Measurements from ENCODE around the gene ATP11A.
"Not testable (repeated sequence)": the region's sequence is repeated elsewhere in the genome, so short reads cannot be mapped to it uniquely, and the experiment has no call there.

The ATP11A gene

GRCh38 chr13:112796190-112796915 is 106.5 kb downstream of the ATP11A start:
- Histone ChIP-seq H3K4me3 (ENCODE audit: low read depth, low read length) (no peak overlapping the region), H3K36me3 (ENCODE audit: control insufficient read depth, insufficient read depth, low read length) (peaks cover 2% of the 10 kb centered on the region; the same call in 1 of the 2 replicates), H3K27ac (ENCODE audit: low read depth, low read length) (no peak overlapping the region), H3K9ac (ENCODE audit: low read depth, low read length) (no peak overlapping the region), H3K9me3 (ENCODE audit: control insufficient read depth, insufficient read depth, low read length) (no peaks in the 10 kb centered on the region), H3K27me3 (ENCODE audit: control insufficient read depth, insufficient read depth, low read length) (no peaks in the 10 kb centered on the region), H3K4me1 (ENCODE audit: control insufficient read depth, insufficient read depth, low read length) (peaks cover 4% of the 10 kb centered on the region; the same call in 1 of the 2 replicates)

DNA sequence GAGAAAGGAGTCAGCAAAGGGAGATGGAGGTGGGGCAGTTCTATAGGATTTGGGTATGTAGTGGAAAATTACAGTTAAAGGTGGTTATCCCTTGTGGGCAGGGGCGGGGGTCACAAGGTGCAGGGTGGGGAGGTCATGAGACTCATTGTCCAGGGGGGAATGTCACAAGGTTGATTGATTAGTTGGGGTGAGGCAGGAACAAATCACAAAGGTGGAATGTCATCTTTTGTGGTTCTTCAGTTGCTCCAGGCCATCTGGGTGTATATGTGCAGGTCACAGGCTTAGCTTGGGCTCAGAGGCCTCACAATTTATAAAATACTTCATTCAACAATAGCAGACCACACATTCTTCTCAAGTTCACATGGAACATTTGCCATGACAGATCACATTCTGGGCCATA is 109.6 kb downstream of the ATP11A start:
- Histone ChIP-seq H3K4me1 (ENCODE audit: control insufficient read depth, insufficient read depth, low read length) (no peaks in the 10 kb centered on the region), H3K4me3 (ENCODE audit: low read depth, low read length) (no peak overlapping the region), H3K9ac (ENCODE audit: low read depth, low read length) (no peak overlapping the region), H3K27me3 (ENCODE audit: control insufficient read depth, insufficient read depth, low read length) (no peaks in the 10 kb centered on the region), H3K27ac (ENCODE audit: low read depth, low read length) (no peak overlapping the region), H3K9me3 (ENCODE audit: control insufficient read depth, insufficient read depth, low read length) (no peaks in the 10 kb centered on the region), H3K36me3 (ENCODE audit: control insufficient read depth, insufficient read depth, low read length) (no peaks in the 10 kb centered on the region)

- no peaks in the 10 kb centered on the region for H3K9me3 ChIP-seq (ENCODE audit: control insufficient read depth, insufficient read depth, low read length)
- H3K4me1 ChIP-seq (ENCODE audit: control insufficient read depth, insufficient read depth, low read length), result no peaks in the 10 kb centered on the region
- H3K27ac ChIP-seq (ENCODE audit: low read depth, low read length), result no peak overlapping the region
- H3K4me3 ChIP-seq (ENCODE audit: low read depth, low read length), result no peak overlapping the region
- H3K36me3 ChIP-seq (ENCODE audit: control insufficient read depth, insufficient read depth, low read length), result no peaks in the 10 kb centered on the region
- no peaks in the 10 kb centered on the region for H3K27me3 ChIP-seq (ENCODE audit: control insufficient read depth, insufficient read depth, low read length)
- H3K9ac ChIP-seq (ENCODE audit: low read depth, low read length), result no peak overlapping the region
These were observed 110.2 kb downstream of the ATP11A start for GRCh38 chr13:112800057-112800456.

DNA sequence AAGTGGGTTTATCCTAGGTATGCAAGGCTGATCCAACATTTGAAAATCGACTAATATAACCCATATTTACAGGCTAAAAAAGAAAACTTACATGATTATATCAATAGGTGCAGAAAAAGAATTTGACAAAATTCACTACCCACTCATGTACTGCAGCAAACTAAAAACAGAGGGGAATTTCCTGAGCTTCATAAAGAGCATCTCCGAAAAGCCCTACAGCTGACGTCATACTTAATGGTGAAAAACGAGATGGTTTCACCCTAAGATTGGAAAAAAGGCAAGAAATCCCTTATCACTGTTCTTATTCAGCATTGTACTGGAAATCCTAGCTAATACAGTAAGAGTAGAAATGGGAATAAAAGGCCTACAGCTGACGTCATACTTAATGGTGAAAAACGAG is 111.0 kb downstream of the ATP11A start:
- H3K4me3 ChIP-seq (ENCODE audit: low read depth, low read length); H3K36me3 ChIP-seq (ENCODE audit: control insufficient read depth, insufficient read depth, low read length); H3K9me3 ChIP-seq (ENCODE audit: control insufficient read depth, insufficient read depth, low read length); H3K27ac ChIP-seq (ENCODE audit: low read depth, low read length); H3K9ac ChIP-seq (ENCODE audit: low read depth, low read length); H3K27me3 ChIP-seq (ENCODE audit: control insufficient read depth, insufficient read depth, low read length); H3K4me1 ChIP-seq (ENCODE audit: control insufficient read depth, insufficient read depth, low read length): not testable (repeated sequence)

DNA sequence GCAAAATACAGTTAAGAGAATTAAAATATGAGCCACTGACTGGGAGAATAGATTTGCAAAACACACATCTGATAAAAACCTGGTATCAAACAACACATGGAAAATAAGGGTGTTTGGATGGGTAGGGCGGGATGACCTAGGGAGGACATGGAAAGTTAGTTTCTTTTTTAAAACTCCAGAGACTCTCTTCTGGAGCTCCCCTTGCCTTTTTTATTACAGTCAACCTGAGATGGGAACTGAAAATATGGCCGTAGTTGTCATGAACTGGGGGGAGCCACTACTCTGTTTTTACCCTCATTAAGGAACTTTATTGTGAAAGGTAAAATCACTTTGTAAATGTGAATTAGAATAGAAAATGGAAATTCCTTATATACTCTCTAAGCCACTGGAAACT is 113.0 kb downstream of the ATP11A start:
- Histone ChIP-seq H3K4me1 (ENCODE audit: control insufficient read depth, insufficient read depth, low read length) (no peaks in the 10 kb centered on the region), H3K36me3 (ENCODE audit: control insufficient read depth, insufficient read depth, low read length) (peaks cover 9% of the 10 kb centered on the region), H3K9ac (ENCODE audit: low read depth, low read length) (no peak overlapping the region), H3K27ac (ENCODE audit: low read depth, low read length) (no peak overlapping the region), H3K27me3 (ENCODE audit: control insufficient read depth, insufficient read depth, low read length) (no peaks in the 10 kb centered on the region), H3K9me3 (ENCODE audit: control insufficient read depth, insufficient read depth, low read length) (no peaks in the 10 kb centered on the region), H3K4me3 (ENCODE audit: low read depth, low read length) (no peak overlapping the region)

- peaks cover 9% of the 10 kb centered on the region for H3K36me3 ChIP-seq (ENCODE audit: control insufficient read depth, insufficient read depth, low read length)
- H3K27ac ChIP-seq (ENCODE audit: low read depth, low read length), result no peak overlapping the region
- H3K9me3 ChIP-seq (ENCODE audit: control insufficient read depth, insufficient read depth, low read length), result no peaks in the 10 kb centered on the region
- H3K4me1 ChIP-seq (ENCODE audit: control insufficient read depth, insufficient read depth, low read length), result no peaks in the 10 kb centered on the region
- H3K27me3 ChIP-seq (ENCODE audit: control insufficient read depth, insufficient read depth, low read length), result no peaks in the 10 kb centered on the region
- H3K4me3 ChIP-seq (ENCODE audit: low read depth, low read length), result no peak overlapping the region
- no peak overlapping the region for H3K9ac ChIP-seq (ENCODE audit: low read depth, low read length)
These were observed 113.6 kb downstream of the ATP11A start for GRCh38 chr13:112803422-112803821.

DNA sequence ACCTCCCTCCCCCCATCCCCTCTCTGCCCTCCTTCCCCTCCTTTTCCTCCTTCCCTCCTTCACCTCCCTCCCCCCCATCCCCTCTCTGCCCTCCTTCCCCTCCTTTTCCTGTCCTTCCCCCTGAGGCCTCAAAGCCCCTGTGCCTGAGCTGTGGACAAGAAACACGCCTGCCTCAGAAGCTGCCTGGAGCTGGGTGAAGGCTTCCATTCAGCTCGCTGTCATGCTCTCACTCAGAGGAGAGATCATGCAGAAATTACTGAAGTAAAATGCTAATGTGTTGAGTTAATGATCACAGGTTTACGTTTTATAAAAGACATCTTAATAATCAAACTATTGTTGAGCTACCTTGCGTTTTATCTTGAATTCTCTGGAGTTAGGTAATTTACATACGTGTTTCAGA is 114.5 kb downstream of the ATP11A start:
- Histone ChIP-seq H3K27ac (ENCODE audit: low read depth, low read length) (no peak overlapping the region), H3K4me3 (ENCODE audit: low read depth, low read length) (no peak overlapping the region), H3K9me3 (ENCODE audit: control insufficient read depth, insufficient read depth, low read length) (no peaks in the 10 kb centered on the region), H3K36me3 (ENCODE audit: control insufficient read depth, insufficient read depth, low read length) (peaks cover 14% of the 10 kb centered on the region), H3K27me3 (ENCODE audit: control insufficient read depth, insufficient read depth, low read length) (no peaks in the 10 kb centered on the region), H3K9ac (ENCODE audit: low read depth, low read length) (no peak overlapping the region), H3K4me1 (ENCODE audit: control insufficient read depth, insufficient read depth, low read length) (no peaks in the 10 kb centered on the region)

GRCh38 chr13:112806739-112807652 is 117.2 kb downstream of the ATP11A start:
- no peak overlapping the region for H3K9ac ChIP-seq (ENCODE audit: low read depth, low read length)
- H3K27me3 ChIP-seq (ENCODE audit: control insufficient read depth, insufficient read depth, low read length), result no peaks in the 10 kb centered on the region
- H3K4me3 ChIP-seq (ENCODE audit: low read depth, low read length), result no peak overlapping the region
- no peak overlapping the region for H3K27ac ChIP-seq (ENCODE audit: low read depth, low read length)
- peaks cover 32% of the 10 kb centered on the region for H3K36me3 ChIP-seq (ENCODE audit: control insufficient read depth, insufficient read depth, low read length)
- no peaks in the 10 kb centered on the region for H3K9me3 ChIP-seq (ENCODE audit: control insufficient read depth, insufficient read depth, low read length)
- H3K4me1 ChIP-seq (ENCODE audit: control insufficient read depth, insufficient read depth, low read length), result no peaks in the 10 kb centered on the region

DNA sequence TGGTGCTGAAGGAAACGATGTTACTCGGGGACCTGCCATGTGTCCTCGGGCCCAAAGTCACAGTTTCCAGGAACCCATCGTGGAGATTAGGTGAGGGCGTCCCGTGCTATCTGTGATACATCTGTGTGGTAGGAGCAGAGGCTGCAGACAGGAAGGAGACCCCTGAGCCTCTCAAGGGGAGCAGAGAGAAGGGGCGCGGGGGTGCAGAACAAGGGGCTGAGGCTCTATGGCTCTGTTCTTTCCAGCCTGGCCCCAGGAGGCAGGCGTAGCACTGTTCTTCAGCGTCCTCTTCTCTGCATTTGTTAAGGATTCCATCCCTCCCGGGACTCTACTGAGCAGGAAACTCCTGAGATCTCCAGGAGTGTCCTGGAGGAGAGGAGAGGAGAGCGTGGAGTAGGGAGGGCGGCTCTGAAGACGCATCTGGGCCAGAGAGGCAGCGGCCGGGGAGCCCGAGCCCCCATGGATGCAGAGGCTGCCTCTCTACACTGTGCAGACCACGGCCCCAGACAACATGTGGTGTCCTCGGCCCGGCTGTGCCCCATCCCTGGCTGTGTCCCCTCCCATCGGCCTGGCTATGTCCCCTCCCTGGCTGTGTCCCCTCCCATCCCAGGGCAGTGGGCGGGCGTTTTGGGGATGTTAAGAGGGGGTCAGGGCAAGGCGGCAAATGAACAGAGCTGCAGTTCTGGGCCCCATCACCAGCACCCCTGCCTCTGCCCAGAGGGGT is 118.0 kb downstream of the ATP11A start:
- H3K9me3 ChIP-seq (ENCODE audit: control insufficient read depth, insufficient read depth, low read length), result no peaks in the 10 kb centered on the region
- peaks cover 39% of the 10 kb centered on the region for H3K36me3 ChIP-seq (ENCODE audit: control insufficient read depth, insufficient read depth, low read length)
- no peak overlapping the region for H3K27ac ChIP-seq (ENCODE audit: low read depth, low read length)
- no peaks in the 10 kb centered on the region for H3K4me1 ChIP-seq (ENCODE audit: control insufficient read depth, insufficient read depth, low read length)
- H3K4me3 ChIP-seq (ENCODE audit: low read depth, low read length), result no peak overlapping the region
- no peaks in the 10 kb centered on the region for H3K27me3 ChIP-seq (ENCODE audit: control insufficient read depth, insufficient read depth, low read length)
- H3K9ac ChIP-seq (ENCODE audit: low read depth, low read length), result no peak overlapping the region

DNA sequence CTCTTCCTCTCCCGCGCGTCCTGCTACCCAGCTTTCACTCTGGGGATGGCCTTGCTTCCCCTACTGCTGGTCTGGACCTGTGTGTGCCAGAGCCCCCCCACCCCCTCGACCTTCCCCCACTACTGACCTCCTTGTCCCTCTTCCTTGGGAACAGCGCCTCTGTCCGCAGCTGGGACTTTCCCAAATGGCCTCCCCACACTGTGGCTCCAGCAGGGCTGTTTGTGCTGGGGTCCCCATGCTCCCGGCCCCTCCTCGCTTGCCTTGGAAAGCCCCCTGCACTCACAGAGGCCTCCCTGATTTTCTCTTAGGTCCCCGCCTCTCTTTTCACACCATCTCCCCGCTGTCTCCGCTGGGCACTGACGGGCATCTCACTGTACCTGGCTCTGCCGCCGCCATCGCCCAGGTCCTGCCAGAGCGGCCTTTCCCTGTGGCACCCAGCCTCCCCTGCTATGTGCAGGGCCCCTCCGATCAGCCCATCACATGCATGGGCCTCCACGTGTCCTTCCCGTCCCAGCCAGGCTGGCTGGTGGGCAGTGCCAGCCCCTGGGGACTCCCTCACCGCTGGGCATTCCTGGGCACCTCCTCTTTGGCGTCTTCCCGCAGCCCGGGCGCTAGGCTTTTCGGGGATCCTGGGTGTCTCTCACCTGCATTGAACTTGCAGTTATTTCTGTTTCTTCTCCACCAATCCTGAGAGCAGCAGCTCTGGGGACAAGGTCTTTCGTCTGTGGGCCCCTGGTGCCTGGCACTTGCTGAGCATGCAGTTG is 118.7 kb downstream of the ATP11A start:
- peaks cover 40% of the 10 kb centered on the region for H3K36me3 ChIP-seq (ENCODE audit: control insufficient read depth, insufficient read depth, low read length)

More for the DNA sequence above, 118.7 kb downstream of the ATP11A start:
- no peaks in the 10 kb centered on the region for H3K4me1 ChIP-seq (ENCODE audit: control insufficient read depth, insufficient read depth, low read length)
- H3K9ac ChIP-seq (ENCODE audit: low read depth, low read length), result no peak overlapping the region
- H3K27me3 ChIP-seq (ENCODE audit: control insufficient read depth, insufficient read depth, low read length), result no peaks in the 10 kb centered on the region
- H3K4me3 ChIP-seq (ENCODE audit: low read depth, low read length), result no peak overlapping the region
- no peaks in the 10 kb centered on the region for H3K9me3 ChIP-seq (ENCODE audit: control insufficient read depth, insufficient read depth, low read length)
- H3K27ac ChIP-seq (ENCODE audit: low read depth, low read length), result no peak overlapping the region
